Measurements from ENCODE around the gene CBARP. TPM values are rescaled to one million over a fixed set of nuclear protein-coding genes. Genes with fewer than 3 reads are reported as not detected.
A peak's percentile ranks its signal among the peaks of the same experiment; 100 is the strongest.

CBARP gene
- total RNA-seq, 1 experiment from 2014 or later, result 28.4 TPM

- Histone ChIP-seq H3T11ph (ENCODE audit: low read length) (no peak overlapping the region), H2BK120ac (ENCODE audit: low read depth, low read length, poor library complexity, severe bottlenecking) (no peak overlapping the region), H4K20me1 (ENCODE audit: control insufficient read depth, insufficient read depth, insufficient read length) (no peaks in the 10 kb centered on the region), H2BK15ac (ENCODE audit: low read depth, low read length) (no peak overlapping the region), H3K4me1 (ENCODE audit: insufficient read depth, low read length) (no peaks in the 10 kb centered on the region), H3K4me2 (ENCODE audit: insufficient read depth, insufficient read length, low read length) (no peak overlapping the region), H2AK5ac (ENCODE audit: insufficient read length, low read length) (no peak overlapping the region), H3K14ac (ENCODE audit: insufficient read depth, low read length) (no peak overlapping the region), H3K27me3 (ENCODE audit: insufficient read depth, low read length) (no peaks in the 10 kb centered on the region), H4K91ac (ENCODE audit: insufficient read length, low read depth, low read length) (no peak overlapping the region), H3K9ac (ENCODE audit: extremely low read depth, insufficient read length, low read length) (no peak overlapping the region), H2BK20ac (ENCODE audit: low read depth, low read length, poor library complexity, severe bottlenecking) (no peak overlapping the region), H3K23ac (ENCODE audit: insufficient read length, low read depth, low read length) (no peak overlapping the region), H4K5ac (ENCODE audit: insufficient read length, low read depth, low read length) (no peak overlapping the region), H3K23me2 (ENCODE audit: insufficient read length, low read depth, low read length, poor library complexity, severe bottlenecking) (no peaks in the 10 kb centered on the region), H3K18ac (ENCODE audit: insufficient read length, low read depth, low read length) (no peak overlapping the region), H4K8ac (replicated peaks; ENCODE audit: insufficient read length, low read depth, low read length) (no peak overlapping the region), H3K56ac (ENCODE audit: insufficient read length, low read depth, low read length) (no peak overlapping the region), H3K79me1 (ENCODE audit: insufficient read depth, low read depth, low read length, poor library complexity, severe bottlenecking) (peaks cover 4% of the 10 kb centered on the region), H2BK12ac (ENCODE audit: insufficient read length, low read depth, low read length) (no peak overlapping the region), H3K4ac (ENCODE audit: low read depth, low read length) (no peak overlapping the region), H2BK5ac (ENCODE audit: insufficient read length, low read length) (no peak overlapping the region), H2AFZ (ENCODE audit: low read length) (no peak overlapping the region), H3K27ac (ENCODE audit: insufficient read length, low read depth, low read length) (no peak overlapping the region), H3K9me3 (ENCODE audit: control insufficient read depth, low read depth, low read length) (no peaks in the 10 kb centered on the region), H3K79me2 (ENCODE audit: insufficient read depth, low read length) (peaks cover 5% of the 10 kb centered on the region; the same call in 1 of the 2 replicates)
- no peak overlapping the region for H3K4me3 Mint-ChIP-seq
- no peaks in the 10 kb centered on the region for H3K27me3 Mint-ChIP-seq (ENCODE audit: low read depth)
- WGBS (ENCODE audit: extremely low coverage, insufficient read length, low lambda C conversion rate), result no CpG with 5 or more reads among the region's 33 CpGs
- TF ChIP-seq CTCF (conservative IDR thresholded peaks at IDR 0.05), result peak; percentile 31; the same call in 1 of the 3 replicates
- H3K27ac Mint-ChIP-seq, result no peak overlapping the region
- no peak for DNase-seq
- H3K4me1 Mint-ChIP-seq, result peaks cover 4 to 20% of the 10 kb centered on the region in 2 experiments; a peak in 3 of 4 replicates
- no peaks in the 10 kb centered on the region for H3K9me3 Mint-ChIP-seq
- peaks cover 2 to 9% (median 8%) of the 10 kb centered on the region in 3 experiments; a peak in 5 of 7 replicates for H3K36me3 Mint-ChIP-seq (ENCODE audit: insufficient read depth in 1 of 3, low read depth in 3 of 3)
Measured at GRCh38 chr19:1220477-1220930, 17.3 kb downstream of the CBARP start.

Measured in H9 (cell line).